Activated CD4-positive, alpha-beta T cell treated with anti-CD3 and anti-CD28 coated beads for 48 hours (primary cell): Measurements from ENCODE around the gene VCL.
"Not testable (repeated sequence)": the region's sequence is repeated elsewhere in the genome, so short reads cannot be mapped to it uniquely, and the experiment has no call there.

ENCODE experiments used
- DNase-seq: peaks from one replicate; pipeline ENCODE4 v3.0.0-alpha.2; 2020

The VCL gene

GRCh38 chr10:74113546-74113945 lies 115.6 kb downstream of the VCL start:
- DNase-seq, result no peak

- no peak for DNase-seq
Observed at GRCh38 chr10:74114041-74114448, 116.1 kb downstream of the VCL start.

GRCh38 chr10:74117738-74118137 lies 119.8 kb downstream of the VCL start:
- no peak for DNase-seq

GRCh38 chr10:74118804-74119203 lies 120.9 kb downstream of the VCL start:
- no peak for DNase-seq

GRCh38 chr10:74120911-74121310 lies 123.0 kb downstream of the VCL start:
- DNase-seq, result no peak

GRCh38 chr10:74121368-74121767 lies 123.5 kb downstream of the VCL start:
- DNase-seq, result no peak

GRCh38 chr10:74122060-74122459 lies 124.1 kb downstream of the VCL start:
- DNase-seq, result no peak

- DNase-seq, result no peak
Observed at GRCh38 chr10:74123081-74123480, 125.2 kb downstream of the VCL start.

- no peak for DNase-seq
Observed at GRCh38 chr10:74133923-74134820, 136.3 kb downstream of the VCL start.

GRCh38 chr10:74135452-74135851 lies 137.5 kb downstream of the VCL start:
- DNase-seq, result no peak

GRCh38 chr10:74137992-74138391 lies 140.1 kb downstream of the VCL start:
- no peak for DNase-seq

- not testable (repeated sequence) for DNase-seq
Observed at GRCh38 chr10:74138596-74138995, 140.7 kb downstream of the VCL start.

- DNase-seq, result no peak
Observed at GRCh38 chr10:74139981-74140380, 142.1 kb downstream of the VCL start.

- DNase-seq, result no peak
Observed at GRCh38 chr10:74140553-74140952, 142.6 kb downstream of the VCL start.

GRCh38 chr10:74145133-74145532 lies 147.2 kb downstream of the VCL start:
- DNase-seq, result no peak

- not testable (repeated sequence) for DNase-seq
Observed at GRCh38 chr10:74146980-74147379, 149.1 kb downstream of the VCL start.

- peak; percentile 87 for DNase-seq
Observed at GRCh38 chr10:74150204-74150989, 152.5 kb downstream of the VCL start, which contains the start of gene AP3M1. Gene AP3M1 (minus strand): TSS chr10:74150828. CDS start chr10:74138379, 12,449 bp downstream.

- peak; percentile 100 for DNase-seq
Observed at GRCh38 chr10:74150990-74151878, 153.3 kb downstream of the VCL start, which contains the start of gene ADK. Gene ADK (plus strand): TSS chr10:74151221. CDS start chr10:74151279, 58 bp downstream.

GRCh38 chr10:74151879-74152722 lies 154.2 kb downstream of the VCL start:
- no peak for DNase-seq

- no peak for DNase-seq
Observed at GRCh38 chr10:74153123-74153522, 155.2 kb downstream of the VCL start.

GRCh38 chr10:74153676-74154075 lies 155.8 kb downstream of the VCL start:
- DNase-seq, result no peak

GRCh38 chr10:74156919-74157289 lies 159.0 kb downstream of the VCL start:
- DNase-seq, result no peak
